ENCODE measurements around the gene PANX3. TPM values are rescaled to one million over a fixed set of nuclear protein-coding genes. Genes with fewer than 3 reads are reported as not detected.

PANX3 gene
- polyA plus RNA-seq, 1 experiment: not detected

- Histone ChIP-seq H3K27me3 (ENCODE audit: control insufficient read depth, insufficient read depth, low read length) (no peaks in the 10 kb centered on the region), H3K36me3 (ENCODE audit: control insufficient read depth, insufficient read depth, low read length) (no peaks in the 10 kb centered on the region), H3K4me3 (ENCODE audit: low read depth, low read length) (no peak overlapping the region)
- DNase-seq (ENCODE audit: low read depth): no peak
- POLR2A ChIA-PET: no interaction called here
- TF ChIP-seq CTCF (IDR thresholded peaks at IDR 0.05; ENCODE audit: insufficient read depth, low read depth, low read length): no peak
- CTCF ChIA-PET: no interaction called here
These were observed 37.4 kb downstream of the PANX3 start for GRCh38 chr11:124648610-124649009.

GRCh38 chr11:124656774-124657630 is 45.8 kb downstream of the PANX3 start:
- DNase-seq (ENCODE audit: low read depth): no peak
- POLR2A ChIA-PET: no interaction called here
- Histone ChIP-seq H3K27me3 (ENCODE audit: control insufficient read depth, insufficient read depth, low read length) (no peaks in the 10 kb centered on the region; the same call in 1 of the 2 replicates), H3K36me3 (ENCODE audit: control insufficient read depth, insufficient read depth, low read length) (no peaks in the 10 kb centered on the region), H3K4me3 (ENCODE audit: low read depth, low read length) (no peak overlapping the region)
- TF ChIP-seq CTCF (IDR thresholded peaks at IDR 0.05; ENCODE audit: insufficient read depth, low read depth, low read length): no peak
- CTCF ChIA-PET: interaction anchor here (0.9 to 3.7 kb wide), 3 partner anchors 10 to 14 kb away, joined by 3 to 22 read pairs (median 4); no protein-coding TSS in a partner anchor

GRCh38 chr11:124657904-124658303 is 46.7 kb downstream of the PANX3 start:
- Histone ChIP-seq H3K27me3 (ENCODE audit: control insufficient read depth, insufficient read depth, low read length) (no peaks in the 10 kb centered on the region; the same call in 1 of the 2 replicates), H3K36me3 (ENCODE audit: control insufficient read depth, insufficient read depth, low read length) (no peaks in the 10 kb centered on the region), H3K4me3 (ENCODE audit: low read depth, low read length) (no peak overlapping the region)
- POLR2A ChIA-PET: no interaction called here
- CTCF ChIA-PET: interaction anchor here (2.0 to 3.7 kb wide), 2 partner anchors 14 to 136 kb away, joined by 5 to 22 read pairs; no protein-coding TSS in a partner anchor
- DNase-seq (ENCODE audit: low read depth): no peak
- no peak for TF ChIP-seq CTCF (IDR thresholded peaks at IDR 0.05; ENCODE audit: insufficient read depth, low read depth, low read length)

DNA sequence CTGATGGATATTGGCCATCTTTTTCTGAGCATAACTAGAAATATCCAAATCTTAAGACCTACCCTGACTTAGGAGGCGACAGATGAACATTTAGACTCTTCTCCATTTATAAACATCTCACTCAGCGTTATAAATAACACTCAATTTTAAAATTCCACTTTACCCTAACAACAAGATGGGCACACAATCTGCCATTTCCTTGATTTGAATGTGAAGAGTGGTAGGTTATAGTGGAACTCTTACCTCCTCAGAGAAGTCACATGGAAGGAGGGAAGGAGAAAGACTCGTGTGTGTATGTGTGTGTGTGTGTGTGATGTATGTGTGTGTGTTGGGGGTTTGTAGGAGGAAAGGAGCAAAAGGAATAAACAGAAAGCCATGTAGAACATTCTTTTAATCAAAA is 47.3 kb downstream of the PANX3 start:
- Histone ChIP-seq H3K4me3 (ENCODE audit: low read depth, low read length) (no peak overlapping the region), H3K27me3 (ENCODE audit: control insufficient read depth, insufficient read depth, low read length) (no peaks in the 10 kb centered on the region; the same call in 1 of the 2 replicates), H3K36me3 (ENCODE audit: control insufficient read depth, insufficient read depth, low read length) (no peaks in the 10 kb centered on the region)
- no peak for DNase-seq (ENCODE audit: low read depth)
- no peak for TF ChIP-seq CTCF (IDR thresholded peaks at IDR 0.05; ENCODE audit: insufficient read depth, low read depth, low read length)
- CTCF ChIA-PET: interaction anchor here (1.4 to 2.0 kb wide), 3 partner anchors 11 to 135 kb away, joined by 4 to 7 read pairs (median 5); no protein-coding TSS in a partner anchor
- POLR2A ChIA-PET: no interaction called here

DNA sequence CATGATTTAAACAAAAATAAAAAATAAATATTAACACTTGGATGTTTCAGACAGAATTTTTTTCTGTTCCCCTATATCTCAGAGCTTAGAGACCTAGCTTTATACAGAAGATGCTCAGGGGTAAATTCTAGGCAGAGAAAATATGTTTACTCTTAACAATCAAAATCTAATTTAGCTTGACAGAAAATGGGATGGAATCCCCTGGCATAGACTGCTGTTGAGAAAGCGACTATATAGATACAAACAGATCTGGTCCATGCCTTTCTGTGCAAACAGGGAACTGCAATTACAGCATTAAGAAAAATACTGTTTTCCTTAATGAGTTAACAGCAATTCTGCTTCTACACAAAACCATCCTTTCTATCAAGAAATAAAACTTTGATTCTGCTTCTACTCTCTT is 47.8 kb downstream of the PANX3 start:
- Histone ChIP-seq H3K27me3 (ENCODE audit: control insufficient read depth, insufficient read depth, low read length) (no peaks in the 10 kb centered on the region; the same call in 1 of the 2 replicates), H3K4me3 (ENCODE audit: low read depth, low read length) (no peak overlapping the region), H3K36me3 (ENCODE audit: control insufficient read depth, insufficient read depth, low read length) (no peaks in the 10 kb centered on the region)
- CTCF ChIA-PET: interaction anchor here (1.4 to 2.6 kb wide), 4 partner anchors 11 to 207 kb away, joined by 4 to 10 read pairs (median 6); no protein-coding TSS in a partner anchor
- POLR2A ChIA-PET: no interaction called here
- no peak for DNase-seq (ENCODE audit: low read depth)
- TF ChIP-seq CTCF (IDR thresholded peaks at IDR 0.05; ENCODE audit: insufficient read depth, low read depth, low read length): no peak

All from BJ (cell line).